Caco-2 (cell line): Measurements from ENCODE around the gene WAPL. TPM values are rescaled to one million over a fixed set of nuclear protein-coding genes. Genes with fewer than 3 reads are reported as not detected.

Experiments used
- BruUV-seq: library from RNA; stranded (reverse); fragments of 400-500 nt; replicated peaks from 2 replicates; lab custom pipeline; 2021; lab: Mats Ljungman, UMichigan
- CTCF ChIA-PET: fragments of 300-600 bp; sonication (Branson Sonifier 250); formaldehyde crosslinking; loops from one replicate; lab custom pipeline; 2022; ENCODE audit warnings: antibody characterized with exemption; lab: Charles Lee
- POLR2A ChIA-PET: fragments of 300-600 bp; sonication (Branson Sonifier 250); formaldehyde crosslinking; loops from one replicate; lab custom pipeline; 2022; ENCODE audit warnings: antibody characterized with exemption; lab: Charles Lee
- DNase-seq, 2 experiments: peaks; one replicate each; pipeline versions ENCODE4 v3.0.0 to v3.0.0-alpha.2; 2020 to 2022
- H3K27me3 ChIP-seq: replicated peaks from 2 replicates; pipeline ENCODE4 v1.6.0; 2011; ENCODE audit warnings: low read length; ENCODE audit not compliant: control insufficient read depth, insufficient read depth
- H3K36me3 ChIP-seq: 2 replicates; pipeline ENCODE4 v1.5.1; 2011; ENCODE audit warnings: low read length; ENCODE audit not compliant: control insufficient read depth, insufficient read depth
- H3K4me1 ChIP-seq: fragments of 250-450 bp; sonication (Bioruptor Pico); 2 replicates; pipeline ENCODE4 v1.5.1; 2020; ENCODE audit warnings: mild to moderate bottlenecking
- H3K4me3 ChIP-seq: 2 replicates; pipeline ENCODE4 v1.5.1; 2011; ENCODE audit warnings: low read depth, mild to moderate bottlenecking, control low read depth, low read length
- H3K9me3 ChIP-seq: fragments of 250-450 bp; sonication (Bioruptor Pico); 2 replicates; pipeline ENCODE4 v1.5.1; 2020; ENCODE audit warnings: mild to moderate bottlenecking, moderate library complexity
- H3K27ac Mint-ChIP-seq: one replicate; pipeline ENCODE4 v1.8.0; 2022; ENCODE audit warnings: mixed read lengths; ENCODE audit not compliant: unreplicated experiment
- H3K27me3 Mint-ChIP-seq: one replicate; pipeline ENCODE4 v1.8.0; 2022; ENCODE audit warnings: mixed read lengths; ENCODE audit not compliant: insufficient read depth, unreplicated experiment
- H3K36me3 Mint-ChIP-seq: one replicate; pipeline ENCODE4 v1.8.0; 2022; ENCODE audit warnings: mild to moderate bottlenecking, mixed read lengths; ENCODE audit not compliant: insufficient read depth, unreplicated experiment
- H3K4me1 Mint-ChIP-seq: one replicate; pipeline ENCODE4 v1.8.0; 2022; ENCODE audit warnings: low read depth, mixed read lengths; ENCODE audit not compliant: unreplicated experiment
- H3K4me3 Mint-ChIP-seq: one replicate; pipeline ENCODE4 v1.8.0; 2022; ENCODE audit warnings: mild to moderate bottlenecking, moderate library complexity, mixed read lengths; ENCODE audit not compliant: unreplicated experiment
- H3K9me3 Mint-ChIP-seq: one replicate; pipeline ENCODE4 v1.8.0; 2022; ENCODE audit warnings: mixed read lengths; ENCODE audit not compliant: unreplicated experiment
- intact Hi-C: fragments of 100-400 bp; cut with micrococcal nuclease; formaldehyde crosslinking; loops from one replicate; pipeline ENCODE4 v1.10.0; 2022; ENCODE audit not compliant: unreplicated experiment
- total RNA-seq: library from RNA; stranded (reverse); gene quantifications from 2 replicates; pipeline ENCODE4 v1.2.3, GENCODE V29; 2022
- TF ChIP-seq, protein P1 (sequence below), 2 experiments: fragments of 200-600 bp in 1 of 2; IDR thresholded peaks; 1 replicate in 1 of 2; 2 replicates in 1 of 2; pipeline versions ENCODE4 v1.5.1 to v1.8.0; 2011 to 2022; ENCODE audit warnings: antibody characterized with exemption in 1 of 2, control low read depth in 1 of 2, inconsistent platforms in 1 of 2, low read depth in 1 of 2, low read length in 1 of 2, mild to moderate bottlenecking in 1 of 2, moderate library complexity in 1 of 2; ENCODE audit not compliant: insufficient read depth in 1 of 2, severe bottlenecking in 1 of 2, unreplicated experiment in 1 of 2

The WAPL gene
- total RNA-seq, 1 experiment from 2014 or later: 49.2 TPM

DNA sequence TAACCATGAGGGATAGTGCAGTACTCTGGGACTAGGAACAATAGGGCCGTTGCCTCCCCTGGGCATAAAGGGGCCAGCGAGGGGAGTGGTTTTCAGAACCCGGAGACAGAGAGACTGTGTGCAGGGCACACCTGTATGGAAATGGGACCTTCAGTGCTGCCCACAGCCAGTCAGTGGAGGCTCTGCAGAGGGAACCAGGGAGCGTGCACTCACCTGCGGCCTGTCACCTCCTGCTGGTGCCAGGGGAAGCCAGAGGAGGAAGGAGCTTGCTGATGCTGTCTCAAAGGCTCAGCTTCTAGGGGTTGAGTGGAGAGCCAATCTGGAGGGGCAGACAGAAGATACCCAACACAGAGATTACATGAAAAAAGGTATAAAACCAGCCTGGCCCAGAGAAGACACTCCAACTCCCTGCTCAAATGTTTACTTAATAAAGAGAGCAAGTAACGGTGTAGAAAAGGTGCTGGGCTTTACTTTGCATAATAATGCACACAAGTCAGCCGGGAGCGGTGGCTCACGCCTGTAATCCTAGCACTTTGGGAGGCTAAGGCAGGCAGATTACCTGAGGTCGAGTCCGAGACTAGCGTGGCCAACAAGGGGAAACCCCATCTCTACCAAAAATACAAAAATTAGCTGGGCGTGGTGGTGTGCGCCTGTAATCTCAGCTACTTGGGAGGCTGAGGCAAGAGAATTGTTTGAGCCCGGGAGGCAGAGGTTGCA lies 35.5 kb upstream of the WAPL start:
- intact Hi-C loops: no loop called here

DNA sequence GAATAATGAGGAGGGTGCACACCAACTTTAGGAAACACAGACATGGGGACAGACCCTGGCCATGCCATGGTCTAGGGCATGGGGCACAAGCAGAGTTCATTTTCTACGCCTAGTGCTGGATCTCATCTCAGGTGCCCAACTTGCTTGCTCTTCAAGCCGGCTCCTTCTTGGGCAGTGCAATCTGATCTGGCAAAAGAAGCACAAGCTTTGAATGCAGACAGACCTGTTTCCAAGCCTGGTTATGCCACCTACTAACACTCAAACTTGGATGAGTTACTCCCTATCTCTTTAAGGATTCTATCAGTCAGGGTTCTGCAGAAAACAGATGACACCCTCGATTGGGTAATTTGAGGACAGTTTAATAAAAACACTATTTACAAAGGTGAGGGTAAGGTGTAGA lies 34.9 kb upstream of the WAPL start:
- Mint-ChIP-seq H3K27ac (no peak overlapping the region), H3K27me3 (peaks cover 2% of the 10 kb centered on the region), H3K9me3 (no peaks in the 10 kb centered on the region), H3K4me3 (no peak overlapping the region), H3K4me1 (no peaks in the 10 kb centered on the region), H3K36me3 (no peaks in the 10 kb centered on the region)
- Histone ChIP-seq H3K4me3 (no peak overlapping the region), H3K9me3 (no peaks in the 10 kb centered on the region), H3K4me1 (peaks cover 7% of the 10 kb centered on the region), H3K36me3 (no peaks in the 10 kb centered on the region), H3K27me3 (no peaks in the 10 kb centered on the region)
- POLR2A ChIA-PET: no interaction called here
- CTCF ChIA-PET: interaction anchor here (0.6 kb wide), 1 partner anchor 23 kb away, joined by 3 read pairs; no protein-coding TSS in a partner anchor
- no TSS peak for BruUV-seq
- intact Hi-C loops: no loop called here
- TF ChIP-seq, protein P1, sequence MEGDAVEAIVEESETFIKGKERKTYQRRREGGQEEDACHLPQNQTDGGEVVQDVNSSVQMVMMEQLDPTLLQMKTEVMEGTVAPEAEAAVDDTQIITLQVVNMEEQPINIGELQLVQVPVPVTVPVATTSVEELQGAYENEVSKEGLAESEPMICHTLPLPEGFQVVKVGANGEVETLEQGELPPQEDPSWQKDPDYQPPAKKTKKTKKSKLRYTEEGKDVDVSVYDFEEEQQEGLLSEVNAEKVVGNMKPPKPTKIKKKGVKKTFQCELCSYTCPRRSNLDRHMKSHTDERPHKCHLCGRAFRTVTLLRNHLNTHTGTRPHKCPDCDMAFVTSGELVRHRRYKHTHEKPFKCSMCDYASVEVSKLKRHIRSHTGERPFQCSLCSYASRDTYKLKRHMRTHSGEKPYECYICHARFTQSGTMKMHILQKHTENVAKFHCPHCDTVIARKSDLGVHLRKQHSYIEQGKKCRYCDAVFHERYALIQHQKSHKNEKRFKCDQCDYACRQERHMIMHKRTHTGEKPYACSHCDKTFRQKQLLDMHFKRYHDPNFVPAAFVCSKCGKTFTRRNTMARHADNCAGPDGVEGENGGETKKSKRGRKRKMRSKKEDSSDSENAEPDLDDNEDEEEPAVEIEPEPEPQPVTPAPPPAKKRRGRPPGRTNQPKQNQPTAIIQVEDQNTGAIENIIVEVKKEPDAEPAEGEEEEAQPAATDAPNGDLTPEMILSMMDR (IDR thresholded peaks at IDR 0.05; ENCODE audit: insufficient read depth in 1 of 2, low read depth in 1 of 2, low read length in 1 of 2, severe bottlenecking in 1 of 2, unreplicated experiment in 1 of 2): no peak
- no peak for DNase-seq

More for the DNA sequence above, 35.5 kb upstream of the WAPL start:
- no peak for DNase-seq
- Histone ChIP-seq H3K36me3 (no peaks in the 10 kb centered on the region), H3K9me3 (no peaks in the 10 kb centered on the region), H3K4me3 (no peak overlapping the region), H3K27me3 (no peaks in the 10 kb centered on the region), H3K4me1 (peaks cover 7% of the 10 kb centered on the region)
- Mint-ChIP-seq H3K27me3 (no peaks in the 10 kb centered on the region), H3K4me3 (no peak overlapping the region), H3K36me3 (no peaks in the 10 kb centered on the region), H3K4me1 (no peaks in the 10 kb centered on the region), H3K9me3 (no peaks in the 10 kb centered on the region), H3K27ac (no peak overlapping the region)
- TF ChIP-seq, protein P1 (IDR thresholded peaks at IDR 0.05; ENCODE audit: insufficient read depth in 1 of 2, low read depth in 1 of 2, low read length in 1 of 2, severe bottlenecking in 1 of 2, unreplicated experiment in 1 of 2): no peak
- no TSS peak for BruUV-seq
- ChIA-PET CTCF (interaction anchor here (0.6 kb wide), 1 partner anchor 23 kb away, joined by 3 read pairs; no protein-coding TSS in a partner anchor), POLR2A (no interaction called here)

DNA sequence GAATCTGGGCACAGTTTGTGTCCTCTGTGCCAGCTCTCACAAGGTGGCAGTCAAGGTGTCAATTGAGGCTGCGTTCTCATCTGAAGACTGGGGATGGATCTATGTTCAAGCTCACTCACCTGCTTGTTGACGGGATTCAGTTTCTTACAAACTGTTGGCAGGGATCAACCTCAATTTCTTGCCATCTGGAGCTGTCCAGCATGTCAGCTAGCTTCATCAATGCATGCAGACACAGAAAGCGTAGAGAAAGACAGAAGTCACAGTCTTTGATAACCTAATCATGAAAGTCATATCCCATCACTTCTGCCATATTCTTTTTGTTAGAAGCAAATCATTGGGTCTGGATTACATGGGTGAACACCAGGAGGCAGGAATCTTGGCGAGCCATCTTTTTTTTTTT lies 32.0 kb upstream of the WAPL start:
- DNase-seq: no peak
- Mint-ChIP-seq H3K4me3 (no peak overlapping the region), H3K4me1 (no peaks in the 10 kb centered on the region), H3K27me3 (peaks cover 4% of the 10 kb centered on the region), H3K27ac (no peak overlapping the region), H3K9me3 (no peaks in the 10 kb centered on the region), H3K36me3 (no peaks in the 10 kb centered on the region)
- Histone ChIP-seq H3K4me3 (no peak overlapping the region), H3K9me3 (no peaks in the 10 kb centered on the region), H3K36me3 (no peaks in the 10 kb centered on the region), H3K27me3 (no peaks in the 10 kb centered on the region), H3K4me1 (no peaks in the 10 kb centered on the region)
- POLR2A ChIA-PET: no interaction called here
- intact Hi-C loops: no loop called here
- CTCF ChIA-PET: no interaction called here
- TF ChIP-seq, protein P1 (IDR thresholded peaks at IDR 0.05; ENCODE audit: insufficient read depth in 1 of 2, low read depth in 1 of 2, low read length in 1 of 2, severe bottlenecking in 1 of 2, unreplicated experiment in 1 of 2): no peak
- BruUV-seq: no TSS peak
